Neural cell (in vitro differentiated cells): ENCODE results near the gene ELOVL2.

ENCODE experiments used
- EP300 ChIP-seq: fragments of 450-650 bp; conservative IDR thresholded peaks from 2 replicates; pipeline ENCODE4 v1.6.1; 2014; ENCODE audit warnings: antibody characterized with exemption, mild to moderate bottlenecking, moderate library complexity; ENCODE audit not compliant: poor library complexity, severe bottlenecking
- EZH2 ChIP-seq: fragments of 200-600, 300-800 bp; shearing (Covaris generic), sonication (generic); IDR thresholded peaks from 2 replicates; pipeline ENCODE4 v1.6.1; 2014; ENCODE audit warnings: antibody characterized with exemption, low read length, borderline replicate concordance, mild to moderate bottlenecking; ENCODE audit not compliant: insufficient read depth, poor library complexity, severe bottlenecking
- MXI1 ChIP-seq: fragments of 450-650 bp; conservative IDR thresholded peaks from 2 replicates; pipeline ENCODE4 v1.6.1; 2014; ENCODE audit warnings: antibody characterized with exemption, mild to moderate bottlenecking; ENCODE audit not compliant: poor library complexity, severe bottlenecking
- POLR2AphosphoS5 ChIP-seq: IDR thresholded peaks from 2 replicates; pipeline ENCODE4 v1.6.1; 2012
- RAD21 ChIP-seq: fragments of 450-650 bp; conservative IDR thresholded peaks from 2 replicates; pipeline ENCODE4 v1.6.1; 2014; ENCODE audit warnings: antibody characterized with exemption, mild to moderate bottlenecking, moderate library complexity
- SMC3 ChIP-seq: fragments of 450-650 bp; conservative IDR thresholded peaks from 2 replicates; pipeline ENCODE4 v1.6.1; 2014; ENCODE audit warnings: antibody characterized with exemption, mild to moderate bottlenecking, moderate library complexity; ENCODE audit not compliant: poor library complexity
- TAF1 ChIP-seq: IDR thresholded peaks from 2 replicates; pipeline ENCODE4 v1.6.1; 2012; ENCODE audit warnings: low read depth
- TF ChIP-seq, protein P1 (sequence below): fragments of 450-650 bp; IDR thresholded peaks from 2 replicates; pipeline ENCODE4 v1.5.1; 2014; ENCODE audit warnings: antibody characterized with exemption, mild to moderate bottlenecking, moderate library complexity; ENCODE audit not compliant: poor library complexity, severe bottlenecking
- TF ChIP-seq, protein P2 (sequence below): IDR thresholded peaks from 2 replicates; pipeline ENCODE4 v1.6.1; 2012; ENCODE audit warnings: borderline replicate concordance

DNA sequence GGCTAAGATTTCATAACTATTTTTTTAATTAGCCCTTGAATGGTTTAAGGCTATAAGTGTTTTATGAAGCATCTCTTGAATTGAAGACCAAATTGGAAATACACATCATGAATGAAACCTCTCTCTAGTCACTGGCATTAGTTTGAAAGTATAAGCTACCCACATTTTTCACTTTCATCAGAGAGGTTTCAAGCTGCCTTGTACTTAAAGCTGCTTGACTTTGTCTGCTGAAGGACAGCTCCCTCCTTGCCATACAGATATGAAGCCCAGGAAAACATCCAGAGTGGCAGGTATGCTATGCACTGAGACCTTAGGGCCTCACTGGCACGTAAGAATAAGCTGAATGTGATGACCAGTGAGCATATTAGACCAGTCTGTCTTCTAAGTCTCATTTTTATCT lies 62.7 kb downstream of the ELOVL2 start:
- TF ChIP-seq EP300, result no peak
- TF ChIP-seq, protein P1, sequence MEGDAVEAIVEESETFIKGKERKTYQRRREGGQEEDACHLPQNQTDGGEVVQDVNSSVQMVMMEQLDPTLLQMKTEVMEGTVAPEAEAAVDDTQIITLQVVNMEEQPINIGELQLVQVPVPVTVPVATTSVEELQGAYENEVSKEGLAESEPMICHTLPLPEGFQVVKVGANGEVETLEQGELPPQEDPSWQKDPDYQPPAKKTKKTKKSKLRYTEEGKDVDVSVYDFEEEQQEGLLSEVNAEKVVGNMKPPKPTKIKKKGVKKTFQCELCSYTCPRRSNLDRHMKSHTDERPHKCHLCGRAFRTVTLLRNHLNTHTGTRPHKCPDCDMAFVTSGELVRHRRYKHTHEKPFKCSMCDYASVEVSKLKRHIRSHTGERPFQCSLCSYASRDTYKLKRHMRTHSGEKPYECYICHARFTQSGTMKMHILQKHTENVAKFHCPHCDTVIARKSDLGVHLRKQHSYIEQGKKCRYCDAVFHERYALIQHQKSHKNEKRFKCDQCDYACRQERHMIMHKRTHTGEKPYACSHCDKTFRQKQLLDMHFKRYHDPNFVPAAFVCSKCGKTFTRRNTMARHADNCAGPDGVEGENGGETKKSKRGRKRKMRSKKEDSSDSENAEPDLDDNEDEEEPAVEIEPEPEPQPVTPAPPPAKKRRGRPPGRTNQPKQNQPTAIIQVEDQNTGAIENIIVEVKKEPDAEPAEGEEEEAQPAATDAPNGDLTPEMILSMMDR, result no peak
- TF ChIP-seq EZH2, result no peak
- no peak for TF ChIP-seq POLR2AphosphoS5
- TF ChIP-seq, protein P2, sequence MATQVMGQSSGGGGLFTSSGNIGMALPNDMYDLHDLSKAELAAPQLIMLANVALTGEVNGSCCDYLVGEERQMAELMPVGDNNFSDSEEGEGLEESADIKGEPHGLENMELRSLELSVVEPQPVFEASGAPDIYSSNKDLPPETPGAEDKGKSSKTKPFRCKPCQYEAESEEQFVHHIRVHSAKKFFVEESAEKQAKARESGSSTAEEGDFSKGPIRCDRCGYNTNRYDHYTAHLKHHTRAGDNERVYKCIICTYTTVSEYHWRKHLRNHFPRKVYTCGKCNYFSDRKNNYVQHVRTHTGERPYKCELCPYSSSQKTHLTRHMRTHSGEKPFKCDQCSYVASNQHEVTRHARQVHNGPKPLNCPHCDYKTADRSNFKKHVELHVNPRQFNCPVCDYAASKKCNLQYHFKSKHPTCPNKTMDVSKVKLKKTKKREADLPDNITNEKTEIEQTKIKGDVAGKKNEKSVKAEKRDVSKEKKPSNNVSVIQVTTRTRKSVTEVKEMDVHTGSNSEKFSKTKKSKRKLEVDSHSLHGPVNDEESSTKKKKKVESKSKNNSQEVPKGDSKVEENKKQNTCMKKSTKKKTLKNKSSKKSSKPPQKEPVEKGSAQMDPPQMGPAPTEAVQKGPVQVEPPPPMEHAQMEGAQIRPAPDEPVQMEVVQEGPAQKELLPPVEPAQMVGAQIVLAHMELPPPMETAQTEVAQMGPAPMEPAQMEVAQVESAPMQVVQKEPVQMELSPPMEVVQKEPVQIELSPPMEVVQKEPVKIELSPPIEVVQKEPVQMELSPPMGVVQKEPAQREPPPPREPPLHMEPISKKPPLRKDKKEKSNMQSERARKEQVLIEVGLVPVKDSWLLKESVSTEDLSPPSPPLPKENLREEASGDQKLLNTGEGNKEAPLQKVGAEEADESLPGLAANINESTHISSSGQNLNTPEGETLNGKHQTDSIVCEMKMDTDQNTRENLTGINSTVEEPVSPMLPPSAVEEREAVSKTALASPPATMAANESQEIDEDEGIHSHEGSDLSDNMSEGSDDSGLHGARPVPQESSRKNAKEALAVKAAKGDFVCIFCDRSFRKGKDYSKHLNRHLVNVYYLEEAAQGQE, result no peak
- no peak for TF ChIP-seq MXI1
- no peak for TF ChIP-seq TAF1
- TF ChIP-seq SMC3, result no peak
- TF ChIP-seq RAD21, result no peak
